Nephron progenitor cell (in vitro differentiated cells): ENCODE data around the gene SORBS1.

Experiments used
- DNase-seq: peaks from one replicate; pipeline ENCODE4 v3.0.0; 2021
- H3K27ac Mint-ChIP-seq: 2 replicates; pipeline ENCODE4 v1.8.0; 2021; ENCODE audit warnings: mild to moderate bottlenecking, moderate library complexity, mixed read lengths
- H3K27me3 Mint-ChIP-seq: 2 replicates; pipeline ENCODE4 v1.8.0; 2021; ENCODE audit warnings: mild to moderate bottlenecking, low read depth, mixed read lengths; ENCODE audit not compliant: poor library complexity
- H3K36me3 Mint-ChIP-seq: 2 replicates; pipeline ENCODE4 v1.8.0; 2021; ENCODE audit warnings: low read depth, mixed read lengths
- H3K4me1 Mint-ChIP-seq: 2 replicates; pipeline ENCODE4 v1.8.0; 2021; ENCODE audit warnings: mixed read lengths
- H3K4me3 Mint-ChIP-seq: 2 replicates; pipeline ENCODE4 v1.8.0; 2021; ENCODE audit warnings: mild to moderate bottlenecking, moderate library complexity, mixed read lengths
- H3K9me3 Mint-ChIP-seq: 2 replicates; pipeline ENCODE4 v1.8.0; 2021; ENCODE audit warnings: mild to moderate bottlenecking, moderate library complexity, mixed read lengths
- CTCF ChIP-seq: fragments of 200-600 bp; sonication (generic); IDR thresholded peaks from 2 replicates; pipeline ENCODE4 v1.5.0; 2021; ENCODE audit warnings: antibody characterized with exemption

The SORBS1 gene

GRCh38 chr10:95543459-95543858, 17.7 kb downstream of the SORBS1 start:
- H3K27ac Mint-ChIP-seq: no peak overlapping the region
- H3K36me3 Mint-ChIP-seq: peaks cover 5% of the 10 kb centered on the region
- peaks cover 7% of the 10 kb centered on the region for H3K27me3 Mint-ChIP-seq
- H3K4me1 Mint-ChIP-seq: peaks cover 28% of the 10 kb centered on the region
- TF ChIP-seq CTCF: no peak
- no peak for DNase-seq
- no peak overlapping the region for H3K4me3 Mint-ChIP-seq
- peaks cover 5% of the 10 kb centered on the region for H3K9me3 Mint-ChIP-seq

GRCh38 chr10:95542761-95543160, 18.4 kb downstream of the SORBS1 start:
- H3K27ac Mint-ChIP-seq: no peak overlapping the region
- peaks cover 7% of the 10 kb centered on the region for H3K27me3 Mint-ChIP-seq
- peaks cover 5% of the 10 kb centered on the region for H3K9me3 Mint-ChIP-seq
- peaks cover 5% of the 10 kb centered on the region for H3K36me3 Mint-ChIP-seq
- no peak overlapping the region for H3K4me3 Mint-ChIP-seq
- no peak for DNase-seq
- peaks cover 28% of the 10 kb centered on the region for H3K4me1 Mint-ChIP-seq
- no peak for TF ChIP-seq CTCF

GRCh38 chr10:95542330-95542729, 18.8 kb downstream of the SORBS1 start:
- peaks cover 7% of the 10 kb centered on the region for H3K27me3 Mint-ChIP-seq
- DNase-seq: no peak
- H3K4me1 Mint-ChIP-seq: peaks cover 28% of the 10 kb centered on the region
- no peak overlapping the region for H3K4me3 Mint-ChIP-seq
- H3K9me3 Mint-ChIP-seq: peaks cover 5% of the 10 kb centered on the region
- H3K36me3 Mint-ChIP-seq: peaks cover 5% of the 10 kb centered on the region
- no peak overlapping the region for H3K27ac Mint-ChIP-seq
- TF ChIP-seq CTCF: no peak

GRCh38 chr10:95540514-95541052, 20.6 kb downstream of the SORBS1 start:
- Mint-ChIP-seq H3K27me3 (peaks cover 7% of the 10 kb centered on the region), H3K4me1 (peaks cover 40% of the 10 kb centered on the region), H3K36me3 (no peaks in the 10 kb centered on the region), H3K9me3 (no peaks in the 10 kb centered on the region), H3K27ac (no peak overlapping the region), H3K4me3 (no peak overlapping the region)
- no peak for TF ChIP-seq CTCF
- no peak for DNase-seq

GRCh38 chr10:95539560-95540284, 21.4 kb downstream of the SORBS1 start:
- H3K4me1 Mint-ChIP-seq: peaks cover 36% of the 10 kb centered on the region
- H3K36me3 Mint-ChIP-seq: no peaks in the 10 kb centered on the region
- no peak overlapping the region for H3K4me3 Mint-ChIP-seq
- H3K9me3 Mint-ChIP-seq: no peaks in the 10 kb centered on the region
- no peak for DNase-seq
- H3K27ac Mint-ChIP-seq: no peak overlapping the region
- peaks cover 7% of the 10 kb centered on the region for H3K27me3 Mint-ChIP-seq
- TF ChIP-seq CTCF: no peak

GRCh38 chr10:95538412-95538811, 22.8 kb downstream of the SORBS1 start:
- H3K4me1 Mint-ChIP-seq: peaks cover 28% of the 10 kb centered on the region

More at GRCh38 chr10:95538412-95538811, 22.8 kb downstream of the SORBS1 start:
- Mint-ChIP-seq H3K4me3 (no peak overlapping the region), H3K9me3 (no peaks in the 10 kb centered on the region), H3K27me3 (peaks cover 7% of the 10 kb centered on the region), H3K36me3 (no peaks in the 10 kb centered on the region), H3K27ac (no peak overlapping the region)
- no peak for DNase-seq
- no peak for TF ChIP-seq CTCF
